Liver (tissue), 9 donors: Measurements from ENCODE around the gene SNX13. TPM values are rescaled to one million over a fixed set of nuclear protein-coding genes. Genes with fewer than 3 reads are reported as not detected.

ENCODE experiments used
- DNase-seq: peaks from one replicate; pipeline ENCODE4 v3.0.0-alpha.2; 2017; ENCODE audit warnings: low spot score
- H3K27ac ChIP-seq, 2 donors: one replicate each; pipeline ENCODE4 v1.7.0; 2013; ENCODE audit warnings: inconsistent platforms in 2 of 2, low read length in 2 of 2, control low read depth in 1 of 2, low read depth in 1 of 2, mild to moderate bottlenecking in 1 of 2
- H3K27me3 ChIP-seq, 4 donors: one replicate each; pipeline versions ENCODE4 v1.6.1 to v1.7.0; 2013; ENCODE audit warnings: low read length in 3 of 4, inconsistent platforms in 1 of 4, mild to moderate bottlenecking in 1 of 4, moderate library complexity in 1 of 4; ENCODE audit not compliant: control insufficient read depth in 4 of 4, insufficient read depth in 4 of 4
- H3K36me3 ChIP-seq, 4 donors: one replicate each; pipeline versions ENCODE4 v1.6.1 to v1.7.0; 2013; ENCODE audit warnings: low read length in 3 of 4, mild to moderate bottlenecking in 3 of 4, low read depth in 1 of 4, moderate library complexity in 1 of 4; ENCODE audit not compliant: control insufficient read depth in 4 of 4, insufficient read depth in 3 of 4
- H3K4me1 ChIP-seq, 4 donors: one replicate each; pipeline versions ENCODE4 v1.6.1 to v1.7.0; 2013; ENCODE audit warnings: low read length in 3 of 4, mild to moderate bottlenecking in 3 of 4, moderate library complexity in 1 of 4; ENCODE audit not compliant: control insufficient read depth in 4 of 4, insufficient read depth in 4 of 4
- H3K4me3 ChIP-seq, 3 donors: one replicate each; pipeline versions ENCODE4 v1.6.1 to v1.7.0; 2013; ENCODE audit warnings: low read length in 3 of 3, control low read depth in 1 of 3, low read depth in 1 of 3, mild to moderate bottlenecking in 1 of 3
- H3K9ac ChIP-seq, 2 donors: one replicate each; pipeline ENCODE4 v1.7.0; 2013; ENCODE audit warnings: low read length in 2 of 2, mild to moderate bottlenecking in 2 of 2, moderate library complexity in 2 of 2, control low read depth in 1 of 2, low read depth in 1 of 2
- H3K9me3 ChIP-seq, 4 donors: one replicate each; pipeline versions ENCODE4 v1.6.1 to v1.7.0; 2013; ENCODE audit warnings: low read length in 3 of 4; ENCODE audit not compliant: control insufficient read depth in 4 of 4
- EGR1 ChIP-seq, 2 donors: IDR thresholded peaks; 2 replicates each; pipeline ENCODE4 v1.6.1; 2016 to 2018; ENCODE audit warnings: antibody characterized with exemption in 2 of 2, low read depth in 2 of 2
- FOXA1 ChIP-seq: IDR thresholded peaks from 2 replicates; pipeline ENCODE4 v1.6.1; 2016; ENCODE audit warnings: antibody characterized with exemption
- FOXA2 ChIP-seq: IDR thresholded peaks from 2 replicates; pipeline ENCODE4 v1.6.1; 2016; ENCODE audit warnings: antibody characterized with exemption
- GABPA ChIP-seq, 2 donors: IDR thresholded peaks in 1 of 2; conservative IDR thresholded peaks in 1 of 2; 2 replicates each; pipeline ENCODE4 v1.6.1; 2016; ENCODE audit warnings: antibody characterized with exemption in 2 of 2, mild to moderate bottlenecking in 1 of 2, moderate library complexity in 1 of 2
- HNF4A ChIP-seq, 2 donors: conservative IDR thresholded peaks; 2 replicates each; pipeline ENCODE4 v1.6.1; 2016; ENCODE audit warnings: antibody characterized with exemption in 2 of 2, mild to moderate bottlenecking in 2 of 2
- HNF4G ChIP-seq: IDR thresholded peaks from 2 replicates; pipeline ENCODE4 v1.6.1; 2016; ENCODE audit warnings: antibody characterized with exemption
- JUND ChIP-seq, 2 donors: IDR thresholded peaks; 2 replicates each; pipeline ENCODE4 v1.6.1; 2016; ENCODE audit warnings: antibody characterized with exemption in 2 of 2
- NR2F2 ChIP-seq: IDR thresholded peaks from 2 replicates; pipeline ENCODE4 v1.6.1; 2016; ENCODE audit warnings: antibody characterized with exemption
- RAD21 ChIP-seq, 2 donors: IDR thresholded peaks; 2 replicates each; pipeline ENCODE4 v1.6.1; 2016; ENCODE audit warnings: antibody characterized with exemption in 2 of 2, mild to moderate bottlenecking in 2 of 2
- RXRA ChIP-seq, 2 donors: IDR thresholded peaks; 2 replicates each; pipeline ENCODE4 v1.6.1; 2017 to 2018; ENCODE audit warnings: antibody characterized with exemption in 2 of 2, mild to moderate bottlenecking in 1 of 2
- SP1 ChIP-seq: IDR thresholded peaks from 2 replicates; pipeline ENCODE4 v1.6.1; 2018; ENCODE audit warnings: antibody characterized with exemption, mild to moderate bottlenecking
- WGBS: extraction: QIAGEN DNeasy Blood & Tissue Kit; methylation state at CpG from one replicate; pipeline ENCODE4 v1.1.7; 2013; 5-methylcytosine and 5-hydroxymethylcytosine counted together
- polyA plus RNA-seq, 2 donors: library from polyadenylated mRNA; stranded (reverse) in 1 of 2; unstranded in 1 of 2; fragments of 200-250 nt in 1 of 2; fragments of >200 nt in 1 of 2; fragmentation: Nextera tagmentation in 1 of 2; extraction: Ambion mirVana in 1 of 2; gene quantifications; one replicate each; pipeline versions ENCODE4 v1.2.1 to v1.2.3, GENCODE V29; 2013 to 2015
- total RNA-seq, 2 donors: library from RNA; depleted of rRNA; stranded (reverse); fragments of >200 nt; gene quantifications; one replicate each; pipeline ENCODE4 v1.2.3, GENCODE V29; 2014
- TF ChIP-seq, protein P1 (sequence below): IDR thresholded peaks from 2 replicates; pipeline ENCODE4 v1.6.1; 2016; ENCODE audit warnings: antibody characterized with exemption
- TF ChIP-seq, protein P2 (sequence below): IDR thresholded peaks from 2 replicates; pipeline ENCODE4 v1.6.1; 2016; ENCODE audit warnings: antibody characterized with exemption
- TF ChIP-seq, protein P3 (sequence below): IDR thresholded peaks from 2 replicates; pipeline ENCODE4 v1.6.1; 2016; ENCODE audit warnings: antibody characterized with exemption
- TF ChIP-seq, protein P4 (sequence below): fragments of 150-350 bp; IDR thresholded peaks from 2 replicates; pipeline ENCODE4 v1.5.1; 2017; ENCODE audit warnings: improper control_type of control experiment, low read depth, low read length; ENCODE audit not compliant: missing input control
- TF ChIP-seq, protein P5 (sequence below): IDR thresholded peaks from 2 replicates; pipeline ENCODE4 v1.6.1; 2016; ENCODE audit warnings: antibody characterized with exemption, mild to moderate bottlenecking
- donor health status: healthy.
- donor health status: healthy.
- donor health status: healthy.
- donor health status: healthy.
- donor health status: healthy.

SNX13 gene
- total and polyA plus RNA-seq, 4 donors: 5.4 to 28.1 (median 14.0) TPM

DNA sequence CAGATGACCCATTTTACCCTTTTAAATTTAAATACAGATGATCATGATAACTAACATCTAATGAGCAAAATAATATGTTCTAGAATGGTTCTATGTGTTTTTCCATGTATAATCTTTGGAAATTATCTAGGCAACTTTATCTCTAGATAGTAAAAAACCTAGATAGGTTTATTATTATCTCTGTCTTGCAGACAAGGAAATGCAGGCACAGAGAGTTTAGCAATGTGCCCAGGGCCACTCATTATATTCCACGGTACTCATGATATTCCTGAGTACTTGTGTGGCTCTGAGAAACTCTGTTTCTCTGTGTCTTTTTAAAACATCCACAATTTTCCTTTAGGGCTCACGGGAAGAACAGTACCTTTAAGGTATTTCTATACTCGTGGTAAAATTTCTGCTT is 26.4 kb upstream of the SNX13 start (continued):
- no peak for TF ChIP-seq EGR1 (IDR thresholded peaks at IDR 0.05; ENCODE audit: low read depth in 2 of 2)
- TF ChIP-seq NR2F2: no peak
- no peak for TF ChIP-seq GABPA (IDR thresholded peaks at IDR 0.05 in 1 of 2, conservative IDR thresholded peaks at IDR 0.05 in 1 of 2)
- TF ChIP-seq FOXA1: no peak
- TF ChIP-seq HNF4G: no peak
- TF ChIP-seq FOXA2: no peak
- no peak for TF ChIP-seq RAD21 (IDR thresholded peaks at IDR 0.05)

DNA sequence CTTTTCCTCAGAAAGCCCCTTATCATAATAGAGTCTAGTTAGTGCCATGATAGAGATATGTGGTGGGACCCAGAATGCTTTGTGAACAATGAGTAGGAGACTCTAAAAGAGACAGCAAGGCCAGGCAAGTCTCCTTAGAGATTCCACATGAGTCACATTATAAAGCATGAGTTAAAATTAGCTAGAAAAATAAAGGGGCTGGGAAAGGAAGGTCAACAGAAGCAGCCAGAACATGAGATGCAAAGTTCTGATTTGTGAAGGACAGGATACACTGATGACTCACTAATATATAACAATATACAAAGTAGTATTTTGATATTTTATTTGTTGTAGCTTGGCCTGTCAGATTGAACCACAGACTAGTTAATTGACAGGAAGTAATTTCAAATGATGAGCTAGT is 25.3 kb upstream of the SNX13 start:
- Histone ChIP-seq H3K9me3 (no peaks in the 10 kb centered on the region), H3K27me3 (no peaks in the 10 kb centered on the region), H3K36me3 (no peaks in the 10 kb centered on the region), H3K27ac (no peak overlapping the region), H3K9ac (no peak overlapping the region), H3K4me1 (no peaks in the 10 kb centered on the region), H3K4me3 (no peak overlapping the region)
- no peak for DNase-seq
- TF ChIP-seq, protein P1, sequence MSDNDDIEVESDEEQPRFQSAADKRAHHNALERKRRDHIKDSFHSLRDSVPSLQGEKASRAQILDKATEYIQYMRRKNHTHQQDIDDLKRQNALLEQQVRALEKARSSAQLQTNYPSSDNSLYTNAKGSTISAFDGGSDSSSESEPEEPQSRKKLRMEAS: no peak
- TF ChIP-seq NR2F2: no peak
- no peak for TF ChIP-seq JUND (IDR thresholded peaks at IDR 0.05)
- TF ChIP-seq SP1: no peak
- TF ChIP-seq RAD21 (IDR thresholded peaks at IDR 0.05): no peak
- no peak for TF ChIP-seq HNF4A (conservative IDR thresholded peaks at IDR 0.05)
- TF ChIP-seq, protein P2, sequence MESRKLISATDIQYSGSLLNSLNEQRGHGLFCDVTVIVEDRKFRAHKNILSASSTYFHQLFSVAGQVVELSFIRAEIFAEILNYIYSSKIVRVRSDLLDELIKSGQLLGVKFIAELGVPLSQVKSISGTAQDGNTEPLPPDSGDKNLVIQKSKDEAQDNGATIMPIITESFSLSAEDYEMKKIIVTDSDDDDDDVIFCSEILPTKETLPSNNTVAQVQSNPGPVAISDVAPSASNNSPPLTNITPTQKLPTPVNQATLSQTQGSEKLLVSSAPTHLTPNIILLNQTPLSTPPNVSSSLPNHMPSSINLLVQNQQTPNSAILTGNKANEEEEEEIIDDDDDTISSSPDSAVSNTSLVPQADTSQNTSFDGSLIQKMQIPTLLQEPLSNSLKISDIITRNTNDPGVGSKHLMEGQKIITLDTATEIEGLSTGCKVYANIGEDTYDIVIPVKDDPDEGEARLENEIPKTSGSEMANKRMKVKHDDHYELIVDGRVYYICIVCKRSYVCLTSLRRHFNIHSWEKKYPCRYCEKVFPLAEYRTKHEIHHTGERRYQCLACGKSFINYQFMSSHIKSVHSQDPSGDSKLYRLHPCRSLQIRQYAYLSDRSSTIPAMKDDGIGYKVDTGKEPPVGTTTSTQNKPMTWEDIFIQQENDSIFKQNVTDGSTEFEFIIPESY: no peak
- TF ChIP-seq FOXA1: no peak
- TF ChIP-seq HNF4G: no peak
- TF ChIP-seq, protein P3, sequence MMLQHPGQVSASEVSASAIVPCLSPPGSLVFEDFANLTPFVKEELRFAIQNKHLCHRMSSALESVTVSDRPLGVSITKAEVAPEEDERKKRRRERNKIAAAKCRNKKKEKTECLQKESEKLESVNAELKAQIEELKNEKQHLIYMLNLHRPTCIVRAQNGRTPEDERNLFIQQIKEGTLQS: no peak
- no peak for TF ChIP-seq RXRA (IDR thresholded peaks at IDR 0.05)
- TF ChIP-seq, protein P4, sequence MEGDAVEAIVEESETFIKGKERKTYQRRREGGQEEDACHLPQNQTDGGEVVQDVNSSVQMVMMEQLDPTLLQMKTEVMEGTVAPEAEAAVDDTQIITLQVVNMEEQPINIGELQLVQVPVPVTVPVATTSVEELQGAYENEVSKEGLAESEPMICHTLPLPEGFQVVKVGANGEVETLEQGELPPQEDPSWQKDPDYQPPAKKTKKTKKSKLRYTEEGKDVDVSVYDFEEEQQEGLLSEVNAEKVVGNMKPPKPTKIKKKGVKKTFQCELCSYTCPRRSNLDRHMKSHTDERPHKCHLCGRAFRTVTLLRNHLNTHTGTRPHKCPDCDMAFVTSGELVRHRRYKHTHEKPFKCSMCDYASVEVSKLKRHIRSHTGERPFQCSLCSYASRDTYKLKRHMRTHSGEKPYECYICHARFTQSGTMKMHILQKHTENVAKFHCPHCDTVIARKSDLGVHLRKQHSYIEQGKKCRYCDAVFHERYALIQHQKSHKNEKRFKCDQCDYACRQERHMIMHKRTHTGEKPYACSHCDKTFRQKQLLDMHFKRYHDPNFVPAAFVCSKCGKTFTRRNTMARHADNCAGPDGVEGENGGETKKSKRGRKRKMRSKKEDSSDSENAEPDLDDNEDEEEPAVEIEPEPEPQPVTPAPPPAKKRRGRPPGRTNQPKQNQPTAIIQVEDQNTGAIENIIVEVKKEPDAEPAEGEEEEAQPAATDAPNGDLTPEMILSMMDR: no peak

DNA sequence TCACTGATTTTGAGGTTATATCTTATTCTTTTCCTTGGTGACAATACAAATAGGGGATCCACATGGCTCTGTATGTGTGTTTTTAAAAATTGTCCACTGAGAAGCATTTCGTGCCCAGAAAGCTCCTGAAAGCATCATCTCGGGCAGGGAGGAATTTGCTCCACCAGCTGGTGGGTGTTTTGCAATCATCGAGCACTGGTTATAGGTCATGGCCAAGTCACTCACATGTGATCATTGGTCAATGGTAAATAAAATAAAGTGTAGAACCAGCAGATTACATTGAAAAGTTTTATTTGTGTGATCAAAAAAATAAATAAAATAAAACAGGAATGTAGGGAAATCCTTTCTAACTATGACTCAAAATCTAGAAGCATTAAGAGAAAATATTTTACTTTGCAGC is 23.0 kb upstream of the SNX13 start:
- Histone ChIP-seq H3K4me3 (no peak overlapping the region), H3K27ac (no peak overlapping the region), H3K4me1 (no peaks in the 10 kb centered on the region), H3K27me3 (no peaks in the 10 kb centered on the region), H3K36me3 (no peaks in the 10 kb centered on the region), H3K9ac (no peak overlapping the region), H3K9me3 (no peaks in the 10 kb centered on the region)
- DNase-seq: no peak
- peak in 1 of 2 donors; percentile 24 for TF ChIP-seq RXRA (IDR thresholded peaks at IDR 0.05)
- TF ChIP-seq HNF4A (conservative IDR thresholded peaks at IDR 0.05): peak; percentile 63 to 68
- TF ChIP-seq, protein P5, sequence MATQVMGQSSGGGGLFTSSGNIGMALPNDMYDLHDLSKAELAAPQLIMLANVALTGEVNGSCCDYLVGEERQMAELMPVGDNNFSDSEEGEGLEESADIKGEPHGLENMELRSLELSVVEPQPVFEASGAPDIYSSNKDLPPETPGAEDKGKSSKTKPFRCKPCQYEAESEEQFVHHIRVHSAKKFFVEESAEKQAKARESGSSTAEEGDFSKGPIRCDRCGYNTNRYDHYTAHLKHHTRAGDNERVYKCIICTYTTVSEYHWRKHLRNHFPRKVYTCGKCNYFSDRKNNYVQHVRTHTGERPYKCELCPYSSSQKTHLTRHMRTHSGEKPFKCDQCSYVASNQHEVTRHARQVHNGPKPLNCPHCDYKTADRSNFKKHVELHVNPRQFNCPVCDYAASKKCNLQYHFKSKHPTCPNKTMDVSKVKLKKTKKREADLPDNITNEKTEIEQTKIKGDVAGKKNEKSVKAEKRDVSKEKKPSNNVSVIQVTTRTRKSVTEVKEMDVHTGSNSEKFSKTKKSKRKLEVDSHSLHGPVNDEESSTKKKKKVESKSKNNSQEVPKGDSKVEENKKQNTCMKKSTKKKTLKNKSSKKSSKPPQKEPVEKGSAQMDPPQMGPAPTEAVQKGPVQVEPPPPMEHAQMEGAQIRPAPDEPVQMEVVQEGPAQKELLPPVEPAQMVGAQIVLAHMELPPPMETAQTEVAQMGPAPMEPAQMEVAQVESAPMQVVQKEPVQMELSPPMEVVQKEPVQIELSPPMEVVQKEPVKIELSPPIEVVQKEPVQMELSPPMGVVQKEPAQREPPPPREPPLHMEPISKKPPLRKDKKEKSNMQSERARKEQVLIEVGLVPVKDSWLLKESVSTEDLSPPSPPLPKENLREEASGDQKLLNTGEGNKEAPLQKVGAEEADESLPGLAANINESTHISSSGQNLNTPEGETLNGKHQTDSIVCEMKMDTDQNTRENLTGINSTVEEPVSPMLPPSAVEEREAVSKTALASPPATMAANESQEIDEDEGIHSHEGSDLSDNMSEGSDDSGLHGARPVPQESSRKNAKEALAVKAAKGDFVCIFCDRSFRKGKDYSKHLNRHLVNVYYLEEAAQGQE: no peak
- 35% methylated on average over 3 of the region's 3 CpGs for WGBS
